ENCODE measurements around the gene FGGY.

- TF ChIP-seq CTCF (IDR thresholded peaks at IDR 0.05; ENCODE audit: low read depth, low read length) (no peak), POLR2A (IDR thresholded peaks at IDR 0.05; ENCODE audit: extremely low read depth, insufficient read length) (no peak), MAX (IDR thresholded peaks at IDR 0.05; ENCODE audit: low read depth, low read length) (no peak)
Observed at GRCh38 chr1:59309795-59310548, 13.1 kb downstream of the FGGY start.
